NCI-H2107 treated with DMSO at 0.1 percent for 48 hours (cell line): ENCODE results near the gene WNT9A.
"Not testable (repeated sequence)": the region's sequence is repeated elsewhere in the genome, so short reads cannot be mapped to it uniquely, and the experiment has no call there.

ENCODE experiments used
- DNase-seq: peaks from one replicate; lab custom pipeline; 2025; ENCODE audit not compliant: unreplicated experiment; lab: John Stamatoyannopoulos, UW

WNT9A gene

DNA sequence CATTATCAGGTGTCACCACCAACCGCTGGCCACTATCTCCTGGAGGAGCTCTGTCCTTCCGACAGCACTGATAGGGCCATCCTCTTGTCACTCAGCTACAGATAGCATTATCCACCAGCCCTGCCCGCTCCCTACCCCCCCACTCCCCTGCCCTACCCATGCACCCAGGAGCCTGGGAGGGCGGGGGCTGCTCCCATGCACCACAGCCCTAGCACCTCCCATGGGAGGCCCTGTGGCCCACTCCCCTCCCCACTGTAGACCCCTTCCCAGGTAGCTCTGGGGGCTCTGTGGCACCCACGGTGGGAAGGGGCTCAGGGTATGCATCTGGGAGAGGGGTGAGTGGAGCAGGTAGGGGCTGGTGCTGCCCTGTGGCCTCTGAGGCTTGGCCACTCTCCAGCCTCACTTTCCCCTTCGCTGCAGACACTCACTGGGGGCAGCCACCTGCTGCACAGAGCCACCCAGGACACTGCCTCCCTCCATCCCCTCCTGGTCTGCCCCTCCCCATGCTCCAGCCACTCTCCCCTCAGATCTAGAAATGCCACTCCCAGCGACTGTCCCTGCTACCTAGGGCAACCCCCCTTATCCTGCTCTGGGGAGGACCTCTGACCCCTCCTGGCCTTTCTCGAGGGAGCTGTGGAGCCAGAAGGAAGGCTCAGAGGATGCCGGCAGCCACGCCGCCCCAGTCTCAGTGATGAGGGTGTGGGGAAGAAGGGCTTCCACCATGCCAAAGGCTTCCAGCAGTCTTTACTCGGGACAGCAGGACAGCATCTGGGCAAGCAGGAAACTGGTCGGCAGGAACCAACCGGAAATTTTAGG is 58.5 kb downstream of the WNT9A start:
- no peak for DNase-seq

DNA sequence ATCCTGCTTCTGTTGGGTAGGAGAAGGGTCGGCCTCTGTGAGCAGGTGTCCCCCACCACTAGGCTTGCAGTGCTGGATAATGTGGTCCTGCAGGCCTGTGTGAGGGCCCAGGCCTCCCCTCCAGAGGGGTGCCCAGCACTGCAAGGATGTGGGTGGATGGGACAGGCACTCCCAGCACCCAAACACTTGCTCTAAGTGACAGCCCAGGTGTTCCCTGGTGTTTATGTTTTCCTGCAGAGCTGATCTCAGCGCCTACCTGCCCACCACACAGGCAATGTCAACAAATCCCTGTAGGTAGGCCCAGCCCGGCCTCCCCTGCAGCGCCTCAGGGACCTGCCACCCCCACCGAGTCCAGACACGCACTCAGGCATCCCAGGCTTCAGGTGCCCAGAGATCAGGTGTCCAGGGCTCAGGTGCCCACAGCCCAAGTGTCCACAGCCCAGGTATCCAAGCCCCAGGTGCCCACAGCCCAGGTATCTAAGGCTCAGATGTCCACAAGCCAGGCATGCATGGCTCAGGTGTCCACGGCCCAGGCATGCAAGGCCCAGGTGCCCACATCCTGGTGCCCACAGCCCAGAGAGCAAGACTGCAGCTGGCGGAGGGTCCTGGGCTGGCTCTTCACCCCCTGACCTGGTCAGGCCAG is 59.2 kb downstream of the WNT9A start:
- DNase-seq, result no peak

DNA sequence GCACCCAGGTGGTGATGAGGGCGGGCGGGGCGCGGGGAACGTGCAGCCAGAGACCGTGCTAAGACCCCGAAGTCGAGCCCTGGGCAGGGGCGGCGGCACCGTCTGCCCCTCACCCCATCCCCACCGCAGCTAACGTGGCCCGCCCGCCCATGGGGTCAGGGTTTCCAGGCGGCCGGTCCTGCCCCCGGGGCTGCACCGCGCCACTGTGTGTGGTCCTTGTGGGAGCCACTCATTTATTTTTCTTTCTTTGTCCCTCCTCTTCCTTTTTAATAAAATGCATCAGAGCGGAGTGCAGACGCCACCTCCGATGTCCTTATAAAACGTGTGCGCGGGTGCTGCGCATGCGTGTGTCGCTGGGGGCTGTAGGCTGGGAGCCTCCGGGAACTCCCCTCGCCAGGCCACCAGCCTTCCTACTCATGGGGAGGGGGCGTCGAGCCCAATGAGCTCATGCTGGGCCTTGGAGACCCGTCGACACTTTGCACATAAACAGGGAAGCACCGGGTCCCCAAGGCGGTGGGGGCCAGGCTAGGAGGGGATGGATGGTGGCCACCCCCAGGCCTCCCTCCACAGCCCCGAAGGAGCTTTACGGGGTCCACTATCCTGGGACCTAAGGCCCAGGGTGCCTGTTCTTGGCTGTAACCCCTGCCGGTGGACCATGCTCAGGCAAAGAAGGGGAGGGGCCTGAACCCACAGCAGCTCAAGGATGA is 59.9 kb downstream of the WNT9A start:
- no peak for DNase-seq

DNA sequence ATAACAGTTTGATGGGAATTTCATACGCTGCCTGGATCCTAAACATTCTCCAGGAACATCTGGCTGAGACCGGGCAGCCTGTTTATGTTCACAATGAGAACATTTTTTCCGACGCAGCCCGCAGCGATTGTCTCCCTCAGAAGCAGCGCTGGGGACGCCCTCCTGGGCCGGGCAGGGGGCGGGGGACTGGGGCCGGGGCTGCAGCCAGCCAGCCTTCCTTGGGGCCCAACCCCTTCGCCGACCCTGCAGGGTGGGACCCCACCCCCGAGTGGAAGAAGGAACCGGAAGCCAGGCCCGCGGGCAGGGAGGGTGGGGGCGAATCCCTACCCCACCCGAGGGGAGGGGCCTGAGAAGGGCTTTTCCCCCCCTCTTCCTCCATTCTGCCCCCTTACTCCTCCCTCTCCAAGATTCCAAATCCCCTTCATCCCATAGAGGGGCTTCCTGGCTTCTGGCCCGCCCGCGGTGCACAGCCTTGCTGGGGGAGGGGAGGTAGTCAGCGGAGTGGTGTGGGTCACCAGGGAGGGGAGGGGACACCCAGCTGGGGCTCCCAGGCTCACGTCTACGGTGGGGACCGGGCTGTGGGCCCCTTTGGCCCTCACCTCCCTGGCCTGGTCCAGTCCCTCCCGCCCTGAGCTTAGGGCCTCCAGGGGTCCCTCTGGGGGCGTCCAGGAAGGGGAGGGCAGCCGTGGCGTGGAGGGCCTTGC is 60.6 kb downstream of the WNT9A start:
- no peak for DNase-seq

DNA sequence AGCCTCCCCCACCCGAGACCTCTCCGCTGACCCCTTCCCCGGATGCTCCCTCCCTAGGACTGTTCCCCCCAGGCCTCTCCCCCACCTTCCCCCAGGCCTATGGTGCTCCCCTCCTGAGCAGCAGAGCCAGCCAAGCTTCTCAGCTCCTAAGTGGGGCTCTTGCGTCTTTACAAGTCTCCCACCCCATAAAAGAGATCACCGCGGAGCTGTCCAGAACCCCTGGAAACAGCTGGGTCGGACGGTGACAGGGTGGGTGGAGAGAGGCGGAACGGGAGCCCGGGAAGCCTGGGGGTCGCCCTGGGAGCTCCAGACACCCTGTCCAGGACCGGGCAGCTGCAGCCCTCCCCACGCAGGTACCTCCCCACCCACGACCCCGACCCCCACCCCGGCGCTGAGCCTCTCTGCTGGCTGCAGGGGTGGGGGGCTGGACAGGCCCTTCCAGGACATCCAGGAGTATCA is 61.2 kb downstream of the WNT9A start:
- DNase-seq, result no peak

DNA sequence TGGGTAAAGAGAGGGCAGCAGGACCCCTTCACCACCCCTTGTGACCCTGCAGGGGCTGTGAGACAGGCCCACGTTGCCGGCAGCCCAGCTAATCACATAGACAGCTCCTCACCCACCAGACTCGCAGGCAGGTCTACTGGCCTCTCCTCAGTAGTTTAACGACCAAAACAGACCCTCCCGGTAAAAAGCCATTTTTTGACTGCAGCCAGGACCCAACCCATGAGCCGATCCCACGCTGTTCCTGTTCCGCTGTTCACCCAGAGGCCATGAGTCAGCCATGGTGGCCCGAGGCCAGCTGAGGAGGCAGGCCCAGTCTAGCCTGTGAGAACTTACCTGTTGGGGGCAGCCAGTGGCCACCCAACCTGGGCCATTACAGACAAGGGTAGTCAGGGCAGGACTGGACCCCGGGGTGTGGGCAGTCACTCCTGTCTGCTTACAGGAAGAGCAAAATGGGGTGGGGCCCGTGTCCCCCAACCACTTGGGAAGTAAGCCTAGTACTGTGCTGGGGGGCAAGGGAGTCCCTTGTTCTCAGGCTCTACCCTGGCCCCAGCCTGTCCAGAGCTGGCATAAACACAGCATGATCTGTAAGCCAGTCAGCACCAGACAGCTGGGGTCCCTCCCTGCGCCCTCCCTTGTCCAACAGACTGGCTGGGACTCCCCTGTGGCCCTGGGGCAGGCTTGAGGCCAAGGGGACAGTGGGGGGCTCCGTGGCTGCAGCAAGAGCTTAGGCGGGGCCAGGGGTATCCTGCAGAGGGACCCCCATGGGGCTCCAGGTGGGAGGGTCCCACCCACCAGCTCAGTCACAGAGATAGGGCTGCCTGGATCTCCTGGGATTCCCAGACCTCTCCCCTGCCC is 61.9 kb downstream of the WNT9A start:
- no peak for DNase-seq

DNA sequence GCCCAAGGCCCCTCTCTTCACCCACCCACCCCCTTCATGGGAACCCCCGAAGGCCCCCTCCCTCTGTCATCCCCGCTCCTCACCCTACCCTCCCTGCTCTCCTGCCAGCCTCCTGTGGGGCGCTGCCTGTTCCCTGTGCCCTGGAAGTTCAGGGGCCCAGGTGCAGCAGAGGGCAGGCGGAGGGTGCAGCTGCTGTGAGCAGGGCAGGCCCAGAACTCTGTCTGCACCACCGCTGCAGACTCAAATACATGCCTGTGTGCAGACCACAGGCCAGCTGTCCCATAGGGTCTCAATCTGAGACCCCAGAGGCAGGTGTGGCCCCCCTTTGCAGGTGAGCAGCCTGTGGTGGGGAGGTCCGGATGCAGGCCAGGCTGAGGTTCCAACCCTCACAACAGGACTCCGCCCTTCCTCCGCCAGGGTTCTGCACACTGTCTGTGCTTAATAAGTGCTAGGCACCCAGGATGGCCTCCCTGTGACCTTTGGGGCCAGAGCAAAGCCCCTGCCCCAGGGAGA is 62.5 kb downstream of the WNT9A start:
- no peak for DNase-seq

DNA sequence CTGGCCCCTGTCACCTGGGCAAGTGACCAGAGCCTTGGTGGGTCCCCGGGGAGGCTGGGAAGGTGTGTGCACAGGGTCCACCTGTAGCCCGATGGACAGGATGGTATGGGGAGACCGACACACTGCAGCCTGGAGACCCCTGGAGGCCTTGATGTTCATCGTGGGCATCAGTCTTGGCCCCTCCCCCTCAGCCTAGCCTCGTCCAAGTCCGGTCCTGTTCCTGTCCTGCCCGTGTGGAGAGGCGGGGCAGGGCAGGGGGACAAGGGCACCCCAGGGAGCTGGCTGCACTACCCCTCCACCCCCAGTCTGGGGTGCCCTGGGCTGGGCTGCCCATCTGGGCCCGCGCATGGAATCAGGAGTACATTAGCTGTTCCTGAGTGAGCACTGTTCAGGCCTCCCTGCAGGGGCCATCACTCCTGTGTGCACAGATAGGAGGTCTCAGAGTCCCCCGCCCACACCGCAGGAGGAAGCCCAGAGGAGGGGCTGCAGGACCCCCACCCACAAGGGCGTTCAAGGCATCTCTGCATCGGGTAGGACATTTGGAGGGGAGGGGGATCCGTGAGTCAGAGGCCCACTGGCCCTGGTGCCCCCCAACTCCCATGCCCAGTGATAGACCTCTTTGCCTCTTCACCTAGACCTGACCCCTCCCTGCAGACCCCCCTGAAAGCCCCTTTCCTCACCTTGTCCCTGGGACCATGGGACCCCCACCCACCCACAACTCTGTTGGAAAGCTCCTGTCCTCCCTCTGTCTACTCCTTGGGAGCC is 63.2 kb downstream of the WNT9A start:
- DNase-seq, result no peak

DNA sequence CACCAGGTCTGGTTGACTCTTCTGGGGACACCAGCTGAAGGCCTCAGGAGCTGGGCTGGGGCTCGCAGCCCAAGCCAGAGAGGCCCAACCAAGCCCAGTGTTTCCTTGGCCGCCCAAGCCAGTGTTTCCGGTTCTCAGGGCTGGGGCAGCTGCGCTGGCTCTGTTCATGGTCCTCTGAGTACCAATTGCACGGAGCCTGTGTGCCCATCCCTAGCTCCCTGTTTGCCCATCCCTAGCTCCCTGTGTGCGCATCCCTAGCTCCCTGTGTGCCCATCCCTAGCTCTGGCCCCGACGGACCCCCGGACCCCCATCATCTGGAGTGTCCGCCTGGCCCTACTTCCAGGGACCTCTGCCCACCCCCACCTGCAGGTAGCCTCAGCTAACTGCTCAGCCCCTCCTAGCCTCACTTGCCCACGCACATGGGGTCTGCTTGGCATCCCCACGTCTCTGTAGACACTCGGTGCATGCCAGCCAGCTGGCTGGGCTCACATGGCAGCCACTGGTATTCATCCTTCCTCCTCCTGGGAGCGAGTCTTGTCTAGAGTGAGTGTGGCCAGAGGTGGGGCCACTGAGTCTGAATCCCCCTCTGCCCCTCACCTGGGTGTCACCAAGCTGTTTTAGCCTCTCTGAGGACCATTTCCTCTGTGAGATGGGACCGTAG is 64.0 kb downstream of the WNT9A start:
- DNase-seq, result no peak

DNA sequence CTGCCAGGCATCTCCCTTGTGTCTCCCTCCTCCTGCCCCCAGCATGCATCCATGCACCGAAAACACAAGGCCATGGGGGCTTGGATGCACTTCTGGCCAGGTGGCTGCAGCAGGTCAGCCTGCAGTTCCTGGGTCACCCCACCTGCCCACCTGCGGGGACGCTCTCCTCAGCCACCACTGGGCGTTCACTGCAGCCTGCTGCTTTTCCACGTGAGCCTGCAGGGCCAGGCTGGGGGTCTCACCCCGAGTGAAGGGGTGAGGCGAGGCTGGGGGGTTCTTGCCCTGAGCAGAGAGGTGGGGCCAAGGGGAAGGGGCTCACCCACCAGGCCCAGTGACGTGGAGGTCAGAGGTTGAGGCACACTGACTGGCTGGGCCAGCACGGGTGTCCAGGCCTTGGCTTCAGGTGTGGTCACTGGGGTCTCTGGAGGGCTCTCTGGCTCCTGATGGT is 64.6 kb downstream of the WNT9A start:
- no peak for DNase-seq

DNA sequence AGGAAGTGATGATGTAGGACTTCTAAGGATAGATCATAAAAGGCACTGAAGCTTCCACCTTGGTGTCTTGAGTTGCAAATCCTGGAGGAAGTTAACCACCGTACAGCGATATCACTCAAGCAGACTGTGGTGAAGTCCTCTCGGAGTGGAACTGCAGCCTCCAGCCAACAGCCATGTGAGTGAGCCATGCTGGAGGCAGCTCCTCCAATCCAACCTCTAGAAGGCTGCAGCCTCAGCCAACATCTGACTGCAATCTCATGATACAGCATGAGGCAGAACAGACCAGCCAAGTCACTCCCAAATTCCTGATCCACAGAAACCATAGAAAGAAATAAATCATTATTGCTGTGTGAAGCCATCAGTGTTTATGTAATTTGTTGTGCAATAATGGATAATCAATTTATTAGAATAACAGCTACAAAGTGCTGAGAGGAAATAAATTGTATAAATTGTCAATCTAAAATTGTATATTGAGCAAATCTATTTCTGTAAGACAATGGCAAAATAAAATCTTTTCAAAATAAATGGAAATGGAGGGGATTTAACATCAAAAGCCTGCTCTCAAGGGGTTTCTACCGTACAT is 67.3 kb downstream of the WNT9A start:
- DNase-seq, result no peak

DNA sequence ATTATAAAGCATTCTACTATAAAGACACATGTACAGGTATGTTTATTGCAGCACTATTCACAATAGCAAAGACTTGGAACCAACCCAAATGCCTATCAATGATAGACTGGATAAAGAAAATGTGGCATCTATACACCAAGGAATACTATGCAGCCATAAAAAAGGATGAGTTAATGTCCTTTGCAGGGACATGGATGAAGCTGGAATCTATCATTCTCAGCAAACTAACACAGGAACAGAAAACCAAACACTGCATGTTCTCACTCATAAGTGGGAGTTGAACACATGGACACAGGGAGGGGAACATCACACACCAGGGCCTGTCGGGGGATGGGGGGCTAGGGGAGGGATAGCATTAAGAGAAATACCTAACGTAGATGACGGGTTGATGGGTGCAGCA is 69.9 kb downstream of the WNT9A start:
- not testable (repeated sequence) for DNase-seq

DNA sequence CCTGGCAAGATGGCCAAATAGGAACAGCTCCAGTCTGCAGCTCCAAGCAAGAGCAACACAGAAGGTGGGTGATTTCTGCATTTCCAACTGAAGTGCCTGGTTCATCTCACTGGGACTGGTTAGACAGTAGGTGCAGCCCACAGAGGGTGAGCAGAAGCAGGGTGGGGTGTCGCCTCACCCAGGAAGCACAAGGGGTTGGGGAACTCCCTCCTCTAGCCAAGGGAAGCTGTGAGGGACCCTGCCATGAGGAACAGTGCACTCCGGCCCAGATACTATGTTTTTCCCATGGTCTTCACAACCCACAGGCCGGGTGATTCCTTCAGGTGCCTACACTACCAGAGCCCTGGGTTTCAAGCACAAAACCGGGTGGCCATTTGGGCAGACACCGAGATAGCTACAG is 75.8 kb downstream of the WNT9A start:
- not testable (repeated sequence) for DNase-seq

DNA sequence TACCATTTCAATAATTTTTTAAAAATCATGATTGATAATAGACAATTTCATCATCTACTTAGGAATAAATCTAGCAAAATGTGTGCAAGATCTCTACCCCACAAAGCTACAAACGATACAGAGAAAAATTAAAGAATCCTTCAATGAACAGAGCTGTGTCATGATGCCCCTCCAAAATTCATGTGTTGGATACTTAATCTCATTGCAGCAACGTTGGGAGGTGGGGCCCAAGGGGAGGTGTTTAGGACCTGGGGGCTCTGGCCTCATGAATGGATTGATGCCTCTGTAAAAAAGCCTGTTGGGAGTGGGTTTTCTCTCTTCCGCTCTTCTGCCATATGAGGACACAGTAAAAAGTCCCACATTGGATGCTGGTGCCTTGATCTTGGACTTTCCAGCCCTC is 77.4 kb downstream of the WNT9A start:
- DNase-seq, result no peak

DNA sequence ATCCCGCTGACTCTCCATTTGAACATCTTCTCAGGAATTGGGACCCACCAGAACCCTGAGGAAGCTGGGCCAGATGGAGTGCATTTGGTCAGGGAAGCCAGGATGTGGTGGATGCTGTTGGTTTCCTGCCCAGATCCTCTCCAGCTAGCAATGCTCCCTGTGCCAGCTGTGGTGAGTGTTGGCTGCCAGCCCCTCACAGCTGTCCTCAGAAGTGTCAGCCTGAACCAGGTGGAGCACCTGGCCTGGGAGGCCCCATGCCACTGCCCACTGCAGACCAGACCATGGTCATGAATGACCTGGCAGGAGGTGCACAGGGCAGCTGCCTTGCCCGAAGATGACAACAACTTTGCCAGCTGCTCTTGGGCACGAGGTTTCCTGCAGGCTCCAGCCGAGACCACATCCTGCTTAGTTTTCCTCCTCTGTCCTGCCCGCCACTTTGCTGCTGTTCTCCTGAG is 77.9 kb downstream of the WNT9A start:
- no peak for DNase-seq

DNA sequence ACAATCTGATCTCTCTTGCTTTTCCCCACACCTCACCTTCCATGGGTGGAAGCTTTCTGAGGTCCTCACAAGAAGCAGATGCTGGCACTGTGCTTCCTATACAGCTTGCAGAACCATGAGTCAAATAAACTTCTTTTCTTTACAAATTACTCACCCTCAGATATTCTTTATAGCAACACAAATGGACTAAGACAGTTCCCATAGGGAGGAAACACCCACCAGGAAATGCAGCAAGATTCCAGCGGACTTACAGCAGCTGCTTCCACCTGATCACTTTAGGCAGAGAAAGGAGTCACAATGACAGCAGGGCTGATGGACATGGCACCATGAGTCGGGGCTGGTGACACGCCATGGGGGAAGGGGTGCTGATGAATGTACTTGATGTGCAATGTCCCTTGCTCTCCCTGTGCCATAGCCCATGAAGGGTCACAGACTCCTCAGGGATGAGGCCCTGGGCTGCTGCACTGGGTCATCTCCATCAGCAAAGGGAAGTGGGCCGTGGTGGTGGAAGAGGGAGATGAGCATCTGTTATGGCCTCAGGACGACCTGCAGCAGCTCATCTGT is 78.4 kb downstream of the WNT9A start:
- DNase-seq, result no peak
